Dermis blood vessel endothelial cell (primary cell): ENCODE measurements around the gene MCAM. TPM values are rescaled to one million over a fixed set of nuclear protein-coding genes. Genes with fewer than 3 reads are reported as not detected.
A peak's percentile ranks its signal among the peaks of the same experiment; 100 is the strongest.

Source experiments
- DNase-seq: peaks from one replicate; pipeline ENCODE4 v3.0.0; 2010
- total RNA-seq: library from RNA; depleted of rRNA; stranded (reverse); fragments of >200 nt; gene quantifications from 2 replicates; pipeline ENCODE4 v1.2.3, GENCODE V29; 2014

MCAM gene, protein sequence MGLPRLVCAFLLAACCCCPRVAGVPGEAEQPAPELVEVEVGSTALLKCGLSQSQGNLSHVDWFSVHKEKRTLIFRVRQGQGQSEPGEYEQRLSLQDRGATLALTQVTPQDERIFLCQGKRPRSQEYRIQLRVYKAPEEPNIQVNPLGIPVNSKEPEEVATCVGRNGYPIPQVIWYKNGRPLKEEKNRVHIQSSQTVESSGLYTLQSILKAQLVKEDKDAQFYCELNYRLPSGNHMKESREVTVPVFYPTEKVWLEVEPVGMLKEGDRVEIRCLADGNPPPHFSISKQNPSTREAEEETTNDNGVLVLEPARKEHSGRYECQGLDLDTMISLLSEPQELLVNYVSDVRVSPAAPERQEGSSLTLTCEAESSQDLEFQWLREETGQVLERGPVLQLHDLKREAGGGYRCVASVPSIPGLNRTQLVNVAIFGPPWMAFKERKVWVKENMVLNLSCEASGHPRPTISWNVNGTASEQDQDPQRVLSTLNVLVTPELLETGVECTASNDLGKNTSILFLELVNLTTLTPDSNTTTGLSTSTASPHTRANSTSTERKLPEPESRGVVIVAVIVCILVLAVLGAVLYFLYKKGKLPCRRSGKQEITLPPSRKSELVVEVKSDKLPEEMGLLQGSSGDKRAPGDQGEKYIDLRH
- 1,172 and 1,718 TPM in 2 replicates for total RNA-seq

DNA sequence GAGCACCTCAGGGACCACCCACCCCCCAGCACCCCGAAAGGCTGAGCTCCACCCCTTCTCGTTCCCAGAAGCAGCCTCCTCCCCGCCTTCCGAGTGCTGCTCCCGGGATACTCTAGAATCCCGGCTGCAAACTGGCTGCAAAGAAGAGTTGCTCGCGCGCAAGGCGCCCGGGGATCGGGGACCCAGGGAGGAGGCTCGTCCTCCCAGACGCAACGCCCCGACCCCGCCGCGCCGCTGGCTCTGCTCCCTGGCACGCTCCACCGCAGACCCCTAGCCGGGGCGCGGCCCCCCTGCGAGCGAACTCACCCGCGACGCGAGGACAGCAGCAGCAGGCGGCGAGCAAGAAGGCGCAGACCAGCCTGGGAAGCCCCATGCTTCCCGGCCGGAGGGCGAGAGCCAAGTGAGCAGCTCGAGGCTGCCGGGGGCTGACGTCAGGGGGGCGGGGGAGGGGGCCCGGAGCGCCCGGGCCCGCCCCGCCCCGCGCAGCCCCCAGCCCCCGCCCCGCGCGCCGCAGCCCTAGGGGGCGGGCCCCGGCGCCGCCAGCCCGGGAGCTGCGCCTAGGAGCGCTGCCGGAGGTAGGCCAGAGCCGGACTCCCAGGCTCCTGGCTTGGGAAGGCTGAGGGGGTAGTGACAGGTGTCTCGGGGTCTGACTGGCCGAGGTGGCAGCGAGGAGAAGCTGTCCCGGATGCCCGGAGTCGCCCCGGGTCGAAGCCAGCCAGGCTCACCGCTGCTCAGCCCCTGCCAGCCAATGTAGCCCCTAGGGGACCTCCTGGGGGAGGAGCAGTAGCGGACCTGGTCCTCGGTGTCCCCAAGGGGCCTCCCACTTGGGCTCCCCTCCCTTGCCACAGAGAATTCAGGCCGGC, at the start of gene MCAM:
Gene MCAM (minus strand): TSS at position 402 of the 863 bp plus-strand sequence. CDS start 29 bp downstream, at position 373.
- DNase-seq: peak; percentile 77

DNA sequence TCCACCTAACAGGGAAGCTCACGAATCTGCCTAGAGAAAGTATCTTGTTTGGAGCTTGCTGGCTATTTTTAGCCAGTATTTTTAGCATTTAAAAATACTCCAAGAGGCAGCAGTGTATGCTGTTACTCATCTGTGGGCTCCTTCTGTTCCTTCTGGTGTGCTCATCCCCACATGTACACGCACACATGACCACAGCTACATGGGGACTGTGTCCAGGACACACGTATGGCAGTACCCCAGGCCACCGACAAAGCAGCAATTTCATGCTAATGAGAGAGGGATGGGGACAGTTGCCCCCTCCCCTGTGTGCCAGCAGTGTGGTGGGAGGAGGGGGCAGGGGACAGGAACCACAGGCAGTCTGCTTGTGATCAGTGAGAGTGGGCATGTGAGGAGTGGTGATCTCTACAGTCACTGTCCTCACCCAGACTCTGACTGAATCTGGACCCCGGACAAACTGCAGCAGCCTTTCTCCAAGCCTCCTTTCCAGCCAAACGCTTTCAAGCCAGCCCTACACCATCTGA, 48.2 kb upstream of the MCAM start:
- DNase-seq: no peak

DNA sequence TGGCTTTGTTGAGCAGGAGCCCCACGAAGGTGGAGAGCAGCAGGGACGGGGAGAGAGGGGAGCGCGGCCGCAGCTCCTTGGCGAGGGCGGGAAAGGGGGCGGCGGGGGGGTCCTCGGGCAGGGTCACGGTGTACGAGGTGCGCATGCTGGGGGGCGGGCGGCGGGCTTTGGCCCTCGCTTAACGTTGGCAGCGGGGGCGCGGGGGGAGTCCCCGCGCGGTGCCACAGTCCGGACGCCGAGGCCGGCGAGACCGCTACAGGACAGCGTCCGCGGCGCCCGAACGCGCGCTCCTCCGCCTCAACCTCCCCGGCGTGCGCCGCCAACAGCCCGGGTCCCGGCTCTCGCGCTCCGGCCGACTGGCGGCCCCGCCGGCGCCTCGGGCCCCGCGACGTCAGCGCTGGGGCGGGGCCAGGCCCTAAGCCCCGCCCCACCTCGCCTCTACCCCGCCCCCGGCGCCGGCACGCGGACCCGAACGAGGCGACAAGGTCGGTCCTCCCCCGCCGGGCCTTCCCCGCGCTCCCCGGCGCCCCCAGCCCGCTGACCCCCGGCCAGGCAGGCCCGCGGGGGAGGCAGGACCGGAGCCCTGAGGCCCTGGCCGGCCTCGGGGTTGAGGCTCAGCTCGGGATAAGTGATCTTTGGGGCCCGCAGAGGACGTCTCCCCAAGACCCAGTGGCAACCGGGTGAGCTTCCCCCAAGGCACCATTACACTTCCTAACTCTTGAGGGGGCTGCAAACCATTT, 47.1 kb upstream of the MCAM start:
- peak; percentile 60 for DNase-seq

DNA sequence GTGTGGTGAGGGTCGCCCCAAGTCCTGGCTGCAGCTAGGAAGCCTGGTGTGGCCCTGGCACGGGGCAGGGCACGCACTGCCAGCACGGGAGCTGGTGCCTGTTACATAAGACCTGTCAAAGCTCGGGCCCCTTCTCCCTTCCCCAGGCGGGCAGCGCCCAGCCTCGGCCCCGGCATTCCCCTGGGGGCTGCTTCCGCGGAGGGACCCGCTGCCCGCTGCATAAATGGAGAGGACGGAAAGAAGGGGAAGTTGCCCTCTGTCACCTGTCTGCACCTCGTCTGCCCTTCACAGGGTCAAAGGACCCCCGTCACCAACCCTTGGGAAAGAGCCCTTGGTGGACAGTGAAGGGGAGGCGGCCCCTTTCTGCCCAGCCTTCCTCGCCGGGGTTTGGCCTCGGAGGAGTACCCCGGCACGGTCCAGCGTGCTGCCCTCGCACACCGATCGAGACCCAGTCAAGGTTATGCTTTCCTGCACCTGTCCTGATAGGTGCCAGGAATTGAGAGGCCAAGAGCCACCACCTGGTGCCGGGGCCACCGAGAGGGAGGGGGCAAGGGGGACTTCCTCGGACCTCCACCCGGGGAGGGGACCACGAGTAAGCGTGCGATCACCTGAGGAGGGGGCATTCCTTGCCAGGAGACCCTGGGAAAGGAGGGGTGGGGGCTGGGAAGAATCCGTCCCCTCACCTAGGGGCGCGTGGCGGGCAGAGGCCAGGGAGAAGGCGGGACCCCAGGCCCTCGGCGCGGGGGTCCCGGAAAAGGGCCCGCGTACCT, 46.3 kb upstream of the MCAM start:
- no peak for DNase-seq

DNA sequence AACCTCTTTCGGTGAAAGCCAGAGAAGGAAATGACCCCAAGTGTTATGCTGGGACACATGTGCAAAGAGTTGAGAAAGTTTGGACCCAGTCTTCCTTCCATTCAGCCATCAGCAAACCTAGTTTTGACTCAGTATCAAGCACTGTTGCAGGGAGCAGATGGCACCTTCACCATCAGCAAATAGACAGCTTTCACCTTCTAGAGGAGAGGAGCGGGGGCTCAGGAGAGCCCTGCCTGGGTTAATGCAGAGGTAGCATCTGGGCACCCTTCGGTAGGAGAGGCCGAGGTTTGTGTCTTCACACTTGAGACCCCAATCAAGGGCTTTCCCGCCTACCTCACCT, 45.8 kb upstream of the MCAM start:
- DNase-seq: no peak

DNA sequence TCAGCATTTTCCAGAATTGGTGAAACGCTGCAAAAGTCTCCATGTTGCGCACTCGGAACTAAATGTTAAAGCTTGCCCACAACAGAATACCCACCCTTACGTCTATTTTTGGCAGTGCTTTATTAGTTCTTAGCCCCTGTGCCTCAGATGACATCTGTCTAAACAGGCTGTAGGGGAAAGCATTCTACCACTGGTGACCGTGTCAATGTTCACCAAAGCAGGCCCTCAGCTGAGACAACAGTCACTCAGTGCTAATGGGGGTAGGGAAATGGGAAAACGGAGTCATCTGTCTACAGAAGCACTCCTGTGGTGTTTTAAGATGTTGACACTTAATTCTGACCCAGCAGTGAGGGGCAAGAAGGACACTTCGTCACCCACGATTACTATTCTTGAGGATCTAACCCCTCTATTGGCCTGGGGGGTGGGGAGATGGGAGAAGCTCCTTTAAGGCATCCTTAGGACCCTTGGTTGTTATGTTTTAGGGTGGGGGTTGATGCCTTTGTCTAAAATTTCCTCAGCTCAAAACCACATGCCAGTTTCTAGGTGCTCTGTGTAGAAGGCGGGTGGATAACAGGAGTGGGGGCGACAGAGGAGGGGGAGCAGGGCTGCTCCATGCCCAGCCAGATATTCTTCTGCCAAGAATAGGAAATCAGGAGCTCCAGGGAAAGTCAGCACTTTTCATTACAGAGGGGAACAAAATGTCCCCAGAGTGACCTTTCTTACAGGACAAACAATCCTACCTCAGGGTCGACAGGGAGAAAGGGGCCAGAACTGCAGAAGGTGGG, 45.2 kb upstream of the MCAM start:
- no peak for DNase-seq

DNA sequence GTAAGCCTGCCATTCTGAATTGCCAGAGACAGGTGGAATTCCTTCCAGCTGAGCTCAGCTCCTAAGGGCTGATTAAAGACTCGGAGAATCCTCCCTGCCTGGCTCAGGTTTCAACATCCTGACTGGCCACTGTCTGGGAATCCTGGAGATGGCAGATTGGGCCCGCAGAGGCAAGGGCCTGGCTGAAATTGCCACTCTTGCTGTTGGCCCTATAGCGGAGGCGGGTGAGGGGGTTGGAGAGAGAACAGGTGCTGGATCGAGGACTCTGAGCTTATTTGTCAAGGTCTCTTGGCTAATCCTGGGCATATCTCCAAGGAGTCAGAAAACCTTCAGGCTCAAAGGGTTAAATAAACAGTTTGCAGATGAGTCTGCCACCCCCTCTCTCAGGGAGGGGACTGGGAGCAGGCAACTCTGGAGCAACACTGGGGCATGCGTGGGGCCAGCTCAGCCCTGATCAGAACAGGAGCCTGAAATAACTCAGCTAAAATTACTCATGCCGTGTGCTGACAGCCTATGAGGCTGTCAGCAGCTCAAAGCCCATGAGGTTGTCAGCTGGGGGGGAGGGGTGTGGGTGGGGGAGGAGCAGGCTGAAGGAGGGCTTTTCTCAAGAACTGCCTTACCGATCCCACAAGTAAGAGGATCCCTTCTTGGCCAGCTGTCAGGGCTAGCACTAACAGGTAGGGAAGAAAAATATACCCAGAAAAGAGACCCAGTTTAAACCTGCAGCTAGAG, 44.3 kb upstream of the MCAM start:
- no peak for DNase-seq

DNA sequence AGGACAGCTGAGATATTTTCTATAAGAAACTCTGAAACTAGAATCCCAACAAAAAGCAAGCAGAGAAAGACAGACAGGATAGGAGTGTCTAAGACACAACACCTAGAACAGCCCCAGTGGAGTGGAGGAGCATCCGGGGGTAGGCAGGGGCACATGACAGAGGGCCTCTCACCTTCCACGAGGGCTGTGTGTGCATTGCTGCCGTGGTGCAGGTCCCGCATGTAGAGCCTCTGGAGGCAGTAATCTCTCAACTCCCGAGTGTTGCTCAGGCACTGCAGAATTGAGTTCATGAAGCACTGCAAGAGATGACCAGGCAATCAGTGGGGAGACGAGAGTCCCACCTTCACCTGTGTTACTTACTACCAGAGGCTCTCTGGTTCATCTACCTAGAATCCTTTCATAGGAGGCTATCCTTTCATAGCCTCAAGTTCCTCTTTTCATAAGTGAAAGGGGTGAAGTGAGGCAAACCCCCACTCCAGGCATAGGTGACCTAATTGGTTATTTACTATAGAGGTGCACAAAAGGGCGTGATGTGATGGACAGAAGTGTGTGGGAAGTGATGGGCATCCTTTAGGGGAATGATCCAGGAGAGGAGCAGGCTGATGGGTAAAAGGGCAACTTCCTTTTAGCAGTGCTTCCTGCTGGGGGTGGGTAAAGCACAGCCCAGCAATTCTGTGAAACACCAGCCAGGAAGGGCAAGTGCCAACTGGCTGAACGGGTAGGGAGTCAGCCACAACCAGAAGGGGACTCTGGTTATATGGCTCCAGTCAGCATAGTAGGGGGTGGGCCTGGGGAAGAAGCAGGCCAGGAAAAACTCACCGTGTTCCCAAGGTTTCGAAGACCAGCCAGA, 42.7 kb upstream of the MCAM start:
- no peak for DNase-seq

DNA sequence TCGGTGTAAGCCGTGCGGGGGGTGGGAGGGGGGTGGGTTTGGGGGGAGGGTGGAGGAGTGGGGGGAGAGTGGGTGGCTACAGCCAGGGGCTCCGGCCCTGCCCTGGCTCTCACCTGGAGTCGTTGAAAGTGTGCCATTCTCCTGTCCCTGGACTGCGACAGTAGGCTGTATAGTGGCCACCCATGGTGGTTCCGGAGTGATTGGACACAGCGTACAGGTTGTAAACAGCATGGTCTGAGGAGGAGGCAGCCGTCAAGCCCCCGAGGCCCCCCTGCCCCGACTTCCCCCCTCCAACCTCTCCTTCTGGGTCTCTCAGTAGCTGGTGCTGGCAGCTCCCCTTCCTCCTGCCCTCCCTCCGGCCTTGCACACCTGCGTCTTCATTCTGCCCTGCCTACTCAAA, 40.1 kb upstream of the MCAM start:
- DNase-seq: no peak

DNA sequence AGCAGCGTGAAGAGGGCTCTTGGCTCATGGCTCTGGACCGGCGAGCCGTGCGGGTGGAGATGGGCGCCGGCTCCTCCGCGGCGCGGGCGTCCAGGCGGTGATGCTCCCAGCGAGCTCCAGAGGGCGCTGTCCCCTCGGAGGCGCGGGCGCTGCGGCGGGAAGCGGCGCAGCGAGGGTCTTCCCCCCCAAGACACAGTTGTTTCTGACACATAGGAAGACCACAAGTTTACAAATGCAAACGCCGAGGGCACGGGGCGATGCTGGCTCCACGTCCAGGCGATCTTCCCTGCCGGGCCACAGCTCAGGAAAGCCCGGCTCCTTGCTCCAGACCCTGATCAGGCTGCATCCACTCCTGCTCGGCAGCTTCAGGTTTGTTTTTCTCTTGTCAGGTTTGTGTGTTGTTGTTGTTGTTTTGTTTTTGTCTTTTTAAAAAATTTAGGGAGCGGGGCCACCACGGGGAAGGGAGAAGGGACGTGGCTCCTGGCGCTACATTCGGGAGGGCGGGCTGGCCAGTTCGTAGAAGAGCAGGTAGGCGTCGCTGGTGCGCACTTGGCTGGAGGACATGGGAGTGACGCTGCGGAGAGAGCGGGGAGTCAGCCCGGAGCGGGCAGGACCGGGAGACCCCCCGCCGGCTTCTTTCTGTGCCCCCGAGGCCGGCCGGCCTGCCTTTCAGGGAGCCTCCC, 39.6 kb upstream of the MCAM start:
- peak; percentile 87 for DNase-seq

DNA sequence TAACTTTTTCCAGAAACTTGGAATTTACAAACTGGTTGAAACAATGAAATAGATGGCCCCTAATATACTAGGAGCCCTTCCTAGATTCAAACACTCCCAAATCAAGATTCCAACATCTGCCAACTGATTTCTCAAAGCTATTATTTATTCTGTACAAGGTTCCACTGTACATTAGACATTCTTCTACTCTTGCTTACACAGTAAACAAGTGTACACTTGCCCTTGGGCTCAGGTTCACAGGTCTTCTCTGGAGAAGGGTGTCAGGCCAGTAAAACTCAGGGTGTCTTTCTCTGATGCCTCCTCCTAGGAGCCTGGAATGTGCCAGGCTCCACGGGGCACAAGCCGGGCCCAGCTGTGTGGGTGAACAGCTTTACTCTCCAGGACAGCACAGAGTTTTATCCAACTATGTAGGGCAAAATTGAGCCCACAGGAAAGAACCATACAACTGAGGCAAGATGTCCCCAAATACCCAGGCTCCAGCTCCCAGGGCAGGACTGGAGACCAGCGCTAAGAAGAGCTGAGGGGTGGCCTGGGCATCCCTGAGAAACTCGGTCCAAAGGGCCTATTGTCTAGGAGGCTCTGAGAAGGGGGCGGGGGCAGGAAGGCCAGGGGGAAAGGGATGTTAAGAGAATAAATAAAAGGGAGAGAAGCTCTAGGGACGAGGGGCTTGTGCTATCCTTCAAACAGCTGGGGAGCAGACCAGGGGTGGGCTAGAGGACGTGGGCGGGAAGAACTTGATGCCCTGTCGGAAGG, 38.3 kb upstream of the MCAM start:
- no peak for DNase-seq

DNA sequence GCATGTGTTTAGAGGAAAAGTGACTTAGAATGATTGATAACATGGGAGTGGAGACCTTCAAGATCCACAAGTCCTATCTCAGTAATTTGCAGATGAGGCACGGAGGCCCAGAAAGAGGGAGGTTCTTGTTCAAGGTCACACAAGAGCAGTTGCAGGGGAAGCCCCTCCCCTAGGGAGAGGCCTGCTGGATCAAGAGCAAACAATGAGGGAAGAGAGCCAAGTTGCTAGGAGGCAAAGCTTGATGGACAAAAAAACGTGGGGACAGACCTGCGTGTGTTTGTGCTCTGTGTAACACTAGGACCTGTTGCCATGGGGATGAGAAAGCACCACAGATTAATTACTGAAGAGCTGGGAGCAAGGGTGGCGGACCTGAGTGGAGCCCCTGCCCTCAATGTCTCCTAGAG, 35.9 kb upstream of the MCAM start:
- DNase-seq: peak; percentile 90

DNA sequence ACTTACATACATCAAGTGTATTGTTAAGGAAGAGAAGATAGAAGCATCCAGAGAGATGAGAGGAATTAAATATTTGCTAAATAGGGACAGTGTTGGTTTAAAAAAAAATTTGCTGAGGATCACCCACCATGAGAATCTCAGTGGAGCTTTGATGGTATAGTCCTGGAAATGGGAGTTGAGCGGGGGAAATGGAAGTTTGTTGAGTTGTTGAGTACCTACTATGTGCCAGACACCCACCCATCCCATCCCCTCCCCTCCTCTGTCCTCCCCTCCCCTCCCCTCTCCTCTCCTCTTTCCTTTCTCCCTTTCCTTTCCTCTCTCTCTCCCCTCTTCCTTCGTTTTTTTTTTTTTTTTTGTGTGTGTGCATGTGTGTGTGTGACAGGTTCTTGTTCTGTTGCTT, 34.3 kb upstream of the MCAM start:
- DNase-seq: no peak

DNA sequence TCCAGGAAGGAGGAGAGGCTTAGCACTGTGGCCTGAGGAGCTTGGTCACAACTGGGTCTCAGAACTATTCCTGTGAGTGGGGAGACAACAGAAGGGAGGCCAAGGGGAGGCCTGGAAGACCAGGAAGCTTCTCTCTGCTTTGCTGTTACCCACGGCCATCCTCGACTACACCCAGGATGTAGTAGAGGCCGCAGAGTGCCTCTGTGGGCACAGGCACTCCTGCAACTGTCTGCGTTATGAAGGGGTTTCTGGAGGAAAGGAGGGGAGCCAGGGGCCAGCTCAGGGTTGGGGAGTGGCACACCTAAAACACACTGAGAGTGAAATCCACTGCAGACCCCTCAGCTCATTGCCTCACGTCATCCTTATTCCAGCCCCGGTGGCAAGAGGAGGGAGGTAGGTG, 33.4 kb upstream of the MCAM start:
- DNase-seq: no peak

DNA sequence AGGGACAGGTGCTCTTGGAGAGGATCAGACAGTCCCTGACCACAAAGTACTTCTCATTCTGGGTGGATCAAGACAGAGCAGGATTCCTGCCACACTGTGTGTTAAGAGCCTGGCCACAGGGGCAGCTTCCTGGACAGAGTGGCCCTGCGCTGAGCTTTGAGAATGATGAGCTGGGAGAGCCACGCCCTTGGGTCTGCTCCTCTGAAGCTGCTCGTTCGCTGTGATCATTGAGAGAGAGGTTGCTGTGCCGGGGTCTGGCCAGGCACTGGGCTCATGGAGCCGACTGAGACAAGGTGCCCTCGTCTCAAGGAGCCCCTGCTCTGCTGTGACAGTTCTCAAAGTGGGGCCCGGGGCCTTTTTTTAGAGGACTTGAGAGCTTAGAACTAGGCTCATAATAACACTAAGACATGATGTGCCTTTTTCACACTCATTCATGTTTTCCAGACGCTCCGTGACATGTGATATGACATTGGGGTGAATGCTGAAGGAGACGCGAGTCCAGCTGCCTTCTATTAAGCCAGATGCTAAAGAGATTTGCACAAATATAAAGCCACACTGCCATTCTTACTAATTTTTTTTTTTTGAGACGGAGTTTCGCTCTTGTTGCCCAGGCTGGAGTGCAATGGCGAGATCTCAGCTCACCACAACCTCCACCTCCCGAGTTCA, 31.1 kb upstream of the MCAM start:
- no peak for DNase-seq

DNA sequence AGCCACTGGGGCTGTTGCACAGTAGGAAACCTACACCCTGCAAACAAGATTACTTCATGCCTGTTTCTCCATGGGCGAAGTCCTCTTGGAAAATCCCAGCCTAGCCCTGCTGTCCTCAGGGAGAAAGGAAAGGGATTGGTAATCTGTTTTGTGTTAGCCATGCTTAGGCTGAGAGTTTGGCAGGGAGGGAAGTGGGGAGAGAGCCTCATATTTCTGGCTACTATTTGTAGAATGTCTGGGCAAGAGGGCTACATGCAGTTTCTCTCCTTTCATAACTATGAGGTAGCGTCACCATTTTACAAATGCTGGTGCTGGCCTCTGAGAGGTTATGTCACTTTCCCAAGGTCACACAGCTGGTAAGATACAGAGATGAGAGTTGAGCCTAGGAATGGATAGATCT, 30.3 kb upstream of the MCAM start:
- no peak for DNase-seq

DNA sequence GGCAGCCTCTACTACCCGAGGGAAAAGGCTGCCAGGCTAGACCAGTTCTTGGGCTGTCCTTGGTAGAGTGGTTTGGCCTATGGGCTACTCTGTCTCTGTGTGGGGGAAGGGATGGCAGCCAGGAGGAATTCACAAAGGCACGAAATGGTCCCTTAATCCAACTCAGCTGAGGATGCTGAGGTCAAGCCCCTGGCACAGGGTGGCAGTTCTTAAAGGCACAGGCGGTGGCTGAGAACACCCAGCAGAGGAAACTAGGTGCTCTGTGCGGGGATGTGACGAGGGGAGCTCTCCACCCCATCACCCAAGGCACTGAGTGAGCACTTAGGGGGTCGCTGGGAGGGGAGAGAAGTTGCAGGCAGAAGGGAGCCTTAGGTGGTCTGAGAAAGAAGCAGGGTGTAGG, 29.7 kb upstream of the MCAM start, which contains the start of gene MFRP:
Gene MFRP (minus strand): TSS at position 101 of the 400 bp plus-strand sequence. CDS start 192 bp downstream, outside the sequence.
- DNase-seq: no peak
